ENCODE results near the gene ADGRB2. TPM values are rescaled to one million over a fixed set of nuclear protein-coding genes. Genes with fewer than 3 reads are reported as not detected.

The ADGRB2 gene
- total RNA-seq, 2 experiments from 2014 or later, result 4.0 to 11.4 TPM

- Histone ChIP-seq H3K4me3 (ENCODE audit: low read depth, low read length, poor library complexity, severe bottlenecking) (no peak overlapping the region), H3K27ac (ENCODE audit: low read depth, low read length, poor library complexity, severe bottlenecking) (no peak overlapping the region), H3K79me2 (ENCODE audit: insufficient read depth, low read depth, low read length) (no peaks in the 10 kb centered on the region), H3K36me3 (ENCODE audit: insufficient read depth, low read length) (no peaks in the 10 kb centered on the region), H3K4me1 (ENCODE audit: insufficient read depth, low read length, poor library complexity, severe bottlenecking) (no peaks in the 10 kb centered on the region), H3K4me2 (ENCODE audit: low read length) (no peak overlapping the region), H3K9me3 (ENCODE audit: low read length) (no peaks in the 10 kb centered on the region), H2AFZ (ENCODE audit: low read length) (no peak overlapping the region), H4K20me1 (ENCODE audit: insufficient read depth, low read length) (no peaks in the 10 kb centered on the region), H3K9me2 (ENCODE audit: insufficient read depth, low read length) (no peaks in the 10 kb centered on the region)
- POLR2A ChIA-PET, result no interaction called here
- intact Hi-C loops (cut with micrococcal nuclease; ENCODE audit: unreplicated experiment), result loop anchor here (5.0 kb wide), 1 partner anchor 42 kb away; no protein-coding TSS in a partner anchor
- TF ChIP-seq EZH2phosphoT487 (IDR thresholded peaks at IDR 0.05; ENCODE audit: borderline replicate concordance, low read depth, low read length), result no peak
- TF ChIP-seq CTCF (conservative IDR thresholded peaks at IDR 0.05; ENCODE audit: low read length), result no peak
- no peak for DNase-seq (ENCODE audit: low spot score)
- no TSS peak for BruUV-seq (replicated peaks)
- CTCF ChIA-PET (ENCODE audit: unreplicated experiment), result no interaction called here
Observed at GRCh38 chr1:31704271-31705079, 59.7 kb downstream of the ADGRB2 start.

- Histone ChIP-seq H3K36me3 (ENCODE audit: insufficient read depth, low read length) (no peaks in the 10 kb centered on the region), H3K4me3 (ENCODE audit: low read depth, low read length, poor library complexity, severe bottlenecking) (no peak within 1 kb of the TSS), H3K9me3 (ENCODE audit: low read length) (no peaks in the 10 kb centered on the region), H3K79me2 (ENCODE audit: insufficient read depth, low read depth, low read length) (no peaks in the 10 kb centered on the region), H4K20me1 (ENCODE audit: insufficient read depth, low read length) (no peaks in the 10 kb centered on the region), H3K9me2 (ENCODE audit: insufficient read depth, low read length) (no peaks in the 10 kb centered on the region), H2AFZ (ENCODE audit: low read length) (no peak within 1 kb of the TSS), H3K27ac (ENCODE audit: low read depth, low read length, poor library complexity, severe bottlenecking) (no peak within 1 kb of the TSS), H3K4me2 (ENCODE audit: low read length) (no peak within 1 kb of the TSS), H3K4me1 (ENCODE audit: insufficient read depth, low read length, poor library complexity, severe bottlenecking) (no peaks in the 10 kb centered on the region)
- no peak for TF ChIP-seq CTCF (conservative IDR thresholded peaks at IDR 0.05; ENCODE audit: low read length)
- no peak for TF ChIP-seq EZH2phosphoT487 (IDR thresholded peaks at IDR 0.05; ENCODE audit: borderline replicate concordance, low read depth, low read length)
- no peak for DNase-seq (ENCODE audit: low spot score)
- ChIA-PET POLR2A (interaction anchor here (0.6 to 1.1 kb wide), 3 partner anchors 10 to 872 kb away, joined by 3 to 6 read pairs (median 3); no protein-coding TSS in a partner anchor), CTCF (ENCODE audit: unreplicated experiment) (no interaction called here)
- intact Hi-C loops (cut with micrococcal nuclease; ENCODE audit: unreplicated experiment), result no loop called here
- no TSS peak for BruUV-seq (replicated peaks)
Observed at GRCh38 chr1:31703431-31704270, 60.5 kb downstream of the ADGRB2 start, which contains the start of gene COL16A1. COL16A1 (minus strand) TSS chr1:31704017; CDS start chr1:31702193, 1,824 bp downstream.

All from OCI-LY7 (cell line).